Fibroblast of skin of scalp (primary cell): ENCODE measurements around the gene OR52E1. TPM values are rescaled to one million over a fixed set of nuclear protein-coding genes. Genes with fewer than 3 reads are reported as not detected.
"Not testable (repeated sequence)": the region's sequence is repeated elsewhere in the genome, so short reads cannot be mapped to it uniquely, and the experiment has no call there.

Experiments used
- DNase-seq: peaks from one replicate; pipeline ENCODE4 v3.0.0-alpha.2; 2013
- polyA plus RNA-seq, 2 experiments: library from polyadenylated mRNA; unstranded; fragments of 120-200 nt; gene quantifications; one replicate each; pipeline ENCODE4 v1.2.1, GENCODE V29; 2013; ENCODE audit not compliant: insufficient read length in 2 of 2

The OR52E1 gene
- polyA plus RNA-seq (2013, experiment 1 of 2; ENCODE audit: insufficient read length) = not detected
- polyA plus RNA-seq (2013, experiment 2 of 2; ENCODE audit: insufficient read length) = not detected

DNA sequence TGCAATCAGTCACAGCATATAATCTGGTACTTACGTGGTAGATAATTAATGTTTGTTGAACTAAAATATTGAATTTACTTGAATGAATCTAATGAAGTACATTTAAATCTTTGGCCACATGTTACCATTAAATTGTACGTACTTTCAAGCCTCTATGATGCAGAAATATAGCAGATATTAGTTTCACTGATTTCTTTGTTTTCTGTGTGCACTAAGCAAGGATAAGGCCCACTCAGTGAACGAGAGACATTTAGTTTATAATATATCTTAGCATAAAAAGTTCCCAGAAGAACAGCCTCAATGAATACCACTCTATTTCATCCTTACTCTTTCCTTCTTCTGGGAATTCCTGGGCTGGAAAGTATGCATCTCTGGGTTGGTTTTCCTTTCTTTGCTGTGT lies at the start of gene OR52E1:
TSS of gene OR52E1 (plus strand) at position 301 of the 400 bp plus-strand sequence.
- DNase-seq = no peak

DNA sequence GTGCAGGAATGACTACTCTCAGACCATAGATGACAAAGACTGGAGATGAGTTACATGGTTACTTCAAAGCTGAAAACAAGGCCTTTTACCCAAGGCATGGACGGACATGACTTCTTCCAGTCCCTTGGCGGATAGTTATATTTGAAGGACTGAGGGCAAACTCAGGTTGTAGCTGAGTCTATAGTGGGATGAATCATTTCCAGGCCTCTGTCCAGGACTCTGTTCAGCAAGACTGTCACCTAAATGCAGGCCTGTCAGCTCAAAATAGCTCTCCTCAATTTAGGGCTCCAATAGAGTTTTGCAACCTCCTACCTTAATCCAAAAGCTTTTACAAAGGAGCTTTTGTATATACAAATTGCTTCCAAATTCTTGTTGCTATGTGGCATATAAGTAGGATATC lies 47.4 kb upstream of the OR52E1 start:
- DNase-seq = no peak

DNA sequence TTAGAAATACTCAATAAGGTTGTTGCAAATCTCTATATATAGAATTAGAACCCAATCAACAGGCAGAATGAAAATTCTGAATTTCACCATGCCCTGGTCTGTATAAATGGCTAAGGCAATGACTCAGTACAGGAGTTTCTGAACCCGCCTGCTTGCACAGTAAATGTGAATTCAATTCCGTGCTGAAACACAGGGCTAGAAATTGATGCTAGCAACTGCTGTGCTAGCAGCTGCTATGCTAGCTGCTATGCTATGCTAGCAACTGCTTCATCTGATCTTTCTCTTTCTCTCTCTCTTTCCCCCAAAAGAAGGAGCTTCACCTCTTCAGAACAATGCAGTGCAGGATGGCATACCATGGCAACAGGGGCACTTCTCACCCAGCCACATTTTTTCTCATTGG lies 32.7 kb upstream of the OR52E1 start:
- DNase-seq = no peak

DNA sequence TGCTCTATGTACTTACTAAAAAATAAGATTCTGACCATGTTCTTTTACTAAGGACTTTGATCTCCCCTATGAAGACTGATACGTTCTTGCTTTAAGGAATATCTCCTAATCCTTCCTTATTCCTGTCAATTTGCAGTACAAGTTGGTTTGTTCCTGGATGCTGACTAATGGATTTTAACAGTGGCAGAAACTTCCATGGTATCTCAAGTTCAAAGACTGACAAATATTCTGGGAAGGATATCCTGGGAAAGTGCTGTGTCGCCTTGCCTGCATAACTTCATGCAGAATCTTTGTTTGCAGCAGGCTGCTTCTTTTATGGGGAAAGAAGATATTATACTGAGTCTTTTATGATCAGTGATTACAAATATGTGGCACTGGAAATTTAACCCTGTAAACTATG lies 31.4 kb upstream of the OR52E1 start:
- no peak for DNase-seq

DNA sequence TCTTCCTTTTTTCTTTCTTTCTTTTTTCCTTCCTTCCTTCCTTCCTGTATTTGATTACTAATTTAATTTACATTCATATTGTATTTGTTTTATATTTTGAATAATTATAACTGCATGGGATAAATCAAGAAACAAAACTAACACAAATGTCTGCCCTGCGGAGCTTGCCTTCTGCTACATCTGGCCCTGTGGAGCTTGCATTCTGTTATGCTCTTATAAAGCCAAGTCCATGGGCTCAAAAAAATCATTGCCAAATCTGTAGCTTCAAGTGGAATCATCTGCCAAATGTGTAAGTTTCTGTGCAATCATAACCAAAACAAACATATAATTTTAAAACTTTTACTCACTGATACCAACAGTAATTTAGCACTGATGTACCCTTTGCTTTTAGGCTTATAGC lies 31.0 kb upstream of the OR52E1 start:
- no peak for DNase-seq

DNA sequence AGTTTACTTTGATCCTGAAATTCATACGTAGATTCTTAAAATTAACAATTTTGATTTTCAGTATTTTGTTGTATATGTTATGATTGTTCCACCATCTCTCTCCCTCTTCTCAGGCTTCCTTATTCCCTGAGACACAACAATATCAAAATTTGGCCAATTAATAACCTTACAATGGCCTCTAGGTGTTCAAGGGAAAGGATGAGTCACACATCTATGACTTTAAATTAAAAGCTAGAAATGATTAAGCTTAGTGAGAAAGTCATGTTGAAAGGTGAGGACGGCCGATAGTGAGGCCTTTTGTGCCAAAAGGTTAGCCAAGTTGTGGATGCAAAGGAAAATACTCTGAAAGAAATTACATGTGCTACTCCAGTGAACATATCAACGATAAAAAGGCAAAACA lies 28.5 kb upstream of the OR52E1 start:
- no peak for DNase-seq

DNA sequence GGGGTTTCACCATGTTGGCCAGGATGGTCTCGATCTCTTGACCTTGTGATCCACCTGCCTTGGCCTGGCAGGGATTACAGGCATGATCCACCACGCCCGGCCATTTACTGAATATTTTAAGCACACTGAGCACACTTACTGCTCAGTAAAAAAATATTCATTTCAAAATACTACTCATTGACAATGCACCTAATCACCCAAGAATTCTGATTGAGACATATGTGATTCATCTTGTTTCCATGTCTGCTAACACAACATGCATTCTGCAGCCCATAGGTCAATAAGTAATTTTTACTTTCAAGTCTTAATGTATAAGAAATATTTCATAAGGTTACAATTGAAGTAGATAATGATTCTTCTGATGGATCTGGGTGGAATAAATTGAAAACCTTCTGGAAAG lies 27.3 kb upstream of the OR52E1 start:
- no peak for DNase-seq

DNA sequence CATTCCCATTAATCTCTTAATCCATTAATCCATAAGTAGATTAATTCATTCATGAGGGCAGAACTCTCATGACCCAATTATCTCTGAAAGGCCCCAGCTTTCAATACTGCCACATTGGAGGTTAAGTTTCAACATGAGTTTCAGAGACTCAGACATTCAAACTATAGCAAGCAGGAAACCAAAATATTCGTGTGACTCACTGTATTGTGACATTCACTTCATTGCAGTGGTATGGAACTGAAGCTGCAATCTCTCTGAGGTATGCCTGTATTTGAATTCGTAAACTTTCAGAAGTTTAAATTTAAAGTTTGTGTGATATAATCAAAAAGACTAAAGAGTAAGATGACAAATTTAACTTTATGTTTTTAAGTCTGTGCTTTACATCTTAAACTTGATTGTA lies 26.0 kb upstream of the OR52E1 start:
- peak; percentile 42 for DNase-seq

DNA sequence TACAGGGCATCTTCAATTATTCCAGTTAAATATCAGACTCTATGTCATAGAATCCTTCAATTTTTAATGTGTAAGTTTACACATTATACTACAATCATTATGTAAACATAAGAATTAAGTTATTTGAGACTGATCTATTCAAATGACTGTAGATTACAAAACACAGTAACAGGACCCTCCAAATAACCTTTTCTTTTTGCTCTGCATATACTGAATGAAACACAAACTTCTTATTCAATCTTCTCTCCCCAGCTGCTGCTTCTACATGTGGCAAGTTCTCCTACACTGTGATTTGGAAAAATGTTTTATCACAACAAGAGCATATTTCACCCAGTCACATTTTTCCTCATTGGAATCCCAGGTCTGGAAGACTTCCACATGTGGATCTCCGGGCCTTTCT lies 23.1 kb upstream of the OR52E1 start, which contains the start of gene OR52J3:
TSS of gene OR52J3 (plus strand) at position 301 of the 400 bp plus-strand sequence. CDS start at position 301, 0 bp downstream.
- no peak for DNase-seq

DNA sequence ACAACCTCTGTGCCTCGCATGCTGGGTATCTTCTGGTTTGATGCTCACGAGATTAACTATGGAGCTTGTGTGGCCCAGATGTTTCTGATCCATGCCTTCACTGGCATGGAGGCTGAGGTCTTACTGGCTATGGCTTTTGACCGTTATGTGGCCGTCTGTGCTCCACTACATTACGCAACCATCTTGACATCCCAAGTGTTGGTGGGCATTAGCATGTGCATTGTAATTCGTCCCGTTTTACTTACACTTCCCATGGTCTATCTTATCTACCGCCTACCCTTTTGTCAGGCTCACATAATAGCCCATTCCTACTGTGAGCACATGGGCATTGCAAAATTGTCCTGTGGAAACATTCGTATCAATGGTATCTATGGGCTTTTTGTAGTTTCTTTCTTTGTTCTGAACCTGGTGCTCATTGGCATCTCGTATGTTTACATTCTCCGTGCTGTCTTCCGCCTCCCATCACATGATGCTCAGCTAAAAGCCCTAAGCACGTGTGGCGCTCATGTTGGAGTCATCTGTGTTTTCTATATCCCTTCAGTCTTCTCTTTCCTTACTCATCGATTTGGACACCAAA lies 22.5 kb upstream of the OR52E1 start:
- no peak for DNase-seq

DNA sequence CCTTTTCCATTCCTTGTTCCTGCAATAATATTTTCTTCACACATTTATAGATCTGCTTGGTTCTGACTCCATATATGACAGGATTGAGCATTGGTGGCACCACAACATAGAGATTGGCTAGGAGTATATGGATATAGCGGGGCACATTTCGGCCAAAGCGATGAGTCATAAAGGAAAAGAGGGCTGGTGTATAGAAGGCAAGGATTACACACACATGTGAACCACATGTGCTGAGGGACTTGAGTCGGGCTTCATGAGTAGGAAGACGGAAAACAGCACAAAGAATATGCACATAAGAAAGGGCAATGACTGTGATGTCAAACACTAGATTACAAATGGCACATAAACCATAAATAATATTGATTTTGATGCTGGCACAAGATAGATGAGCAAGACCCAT lies 10.7 kb upstream of the OR52E1 start:
- DNase-seq = not testable (repeated sequence)

DNA sequence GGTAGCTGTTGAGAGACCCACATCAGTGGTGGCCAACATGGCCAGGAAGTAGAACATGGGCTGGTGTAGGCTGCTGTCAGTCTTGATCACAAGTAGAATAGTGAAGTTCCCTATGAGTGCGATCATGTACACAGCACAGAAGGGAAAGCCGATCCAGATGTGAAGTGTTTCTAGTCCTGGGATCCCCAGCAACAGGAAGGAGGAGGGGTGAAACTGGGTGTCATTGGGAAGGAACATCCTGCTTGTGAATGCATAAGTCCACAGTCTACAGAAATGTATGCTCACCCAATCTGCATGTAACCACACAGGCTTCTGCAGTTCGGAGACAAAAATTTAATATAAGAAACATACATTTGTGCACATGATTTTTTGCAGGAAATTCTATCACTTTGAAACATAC lies 10.0 kb upstream of the OR52E1 start, which contains the start of gene OR52E2:
TSS of gene OR52E2 (minus strand) at position 237 of the 400 bp plus-strand sequence. CDS start at position 237, 0 bp downstream.
- no peak for DNase-seq

DNA sequence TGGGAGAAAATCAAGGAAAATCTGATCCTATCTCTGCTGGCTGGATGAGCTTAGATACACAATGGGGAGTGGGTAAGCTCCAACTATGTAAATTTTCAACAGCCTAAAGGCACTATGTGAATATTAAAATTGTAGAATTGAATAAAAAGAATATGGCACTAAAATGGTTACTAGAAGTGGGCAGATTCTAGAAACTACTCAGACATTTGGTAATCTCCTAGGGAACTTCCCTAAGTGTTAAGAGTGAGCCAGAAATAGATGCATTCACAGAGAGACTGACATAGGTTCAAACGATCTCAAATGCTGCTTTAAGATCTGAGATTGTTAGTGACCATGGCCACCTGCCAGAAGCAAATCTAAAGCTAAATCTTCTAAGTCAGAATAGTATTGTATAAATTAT lies 4.3 kb upstream of the OR52E1 start:
- no peak for DNase-seq

DNA sequence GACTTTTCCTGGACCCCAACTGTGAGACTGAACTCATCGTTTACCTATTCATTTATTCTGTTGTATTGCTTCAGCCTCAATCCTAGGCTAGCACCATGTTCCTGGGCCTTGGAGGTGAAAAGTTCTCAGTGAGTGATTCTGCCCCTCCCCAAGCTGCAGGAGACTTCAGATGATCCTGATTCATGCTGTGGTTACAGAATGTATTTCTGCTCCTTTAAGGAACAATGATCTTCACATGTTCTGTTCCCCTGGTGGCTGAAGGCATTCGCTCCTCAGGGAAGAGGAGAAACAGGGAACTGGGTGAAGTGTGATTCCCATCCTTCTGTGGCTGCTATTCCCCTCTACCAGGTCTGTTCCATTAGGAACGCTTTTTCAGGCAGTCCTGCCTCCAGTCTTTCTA lies 2.4 kb downstream of the OR52E1 start:
- DNase-seq = peak; percentile 1

DNA sequence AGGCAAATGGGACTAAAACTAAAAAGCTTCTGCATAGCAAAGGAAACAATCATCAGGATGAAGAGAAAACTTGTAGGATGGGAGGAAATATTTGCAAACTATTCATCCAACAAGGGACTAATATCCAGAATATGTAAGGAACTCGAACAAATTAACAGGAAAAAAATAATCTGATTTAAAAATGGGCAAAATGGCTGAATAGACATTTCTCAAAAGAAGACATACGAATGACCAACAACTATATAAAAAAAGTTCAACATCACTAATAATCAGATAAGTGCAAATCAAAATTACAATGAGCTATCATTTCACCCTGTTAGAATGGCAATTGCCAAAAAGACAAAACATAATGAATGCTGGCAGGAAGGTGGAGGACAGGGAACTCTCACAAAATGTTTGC lies 12.0 kb downstream of the OR52E1 start:
- DNase-seq = no peak

DNA sequence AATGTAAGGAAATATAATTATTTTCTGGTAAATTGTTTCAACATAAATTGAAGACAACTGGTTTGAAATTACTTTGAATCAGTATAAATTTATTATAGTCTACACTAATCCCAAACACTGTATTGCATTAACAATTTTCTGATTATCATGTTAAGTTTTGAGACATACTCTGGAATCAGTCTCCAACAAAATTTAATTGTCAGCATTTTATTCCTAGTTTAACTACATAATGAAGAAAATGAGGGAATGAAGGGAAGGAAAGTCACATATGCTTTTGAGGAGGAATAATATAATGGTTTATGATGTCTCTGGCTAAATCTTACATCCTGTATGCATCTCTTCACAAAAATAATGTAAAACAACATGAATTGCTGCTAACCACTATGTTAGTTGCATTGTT lies 14.2 kb downstream of the OR52E1 start:
- no peak for DNase-seq

DNA sequence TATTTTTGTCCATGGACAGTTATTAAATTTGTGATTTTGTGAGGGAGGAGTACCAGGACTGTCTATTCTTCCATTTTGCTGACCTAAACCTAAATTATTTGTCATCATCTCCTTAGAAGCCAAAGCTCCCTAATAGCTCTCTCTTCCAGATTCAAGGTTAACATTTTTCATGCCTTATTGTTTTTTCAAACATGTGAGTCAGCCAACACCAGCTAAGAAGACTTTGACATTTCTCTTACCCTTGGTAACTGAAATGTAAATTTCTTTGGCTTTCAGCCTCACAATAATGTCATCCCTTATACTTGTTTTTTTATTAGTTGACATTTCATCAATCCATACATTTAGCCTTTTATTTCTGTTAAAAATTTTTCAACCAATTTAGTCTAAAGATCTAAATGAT lies 19.2 kb downstream of the OR52E1 start:
- DNase-seq = no peak

DNA sequence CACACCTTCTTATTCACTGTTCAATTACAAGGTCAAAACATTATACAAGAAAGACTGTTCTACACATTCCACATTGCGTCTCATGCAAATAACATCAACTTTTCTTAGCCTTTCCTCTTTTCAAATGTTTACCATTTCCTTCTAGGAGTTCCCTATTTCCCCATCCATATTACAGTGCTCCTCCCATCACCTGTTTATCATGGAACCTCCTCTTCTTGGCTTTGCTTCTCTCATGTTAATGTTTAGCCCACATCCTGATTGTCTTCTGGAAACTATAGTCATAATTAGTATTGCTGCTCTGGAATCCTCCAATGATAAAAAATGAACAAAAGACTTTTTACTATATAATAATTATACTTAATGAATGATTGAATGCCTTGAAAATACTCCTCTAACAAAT lies 21.3 kb downstream of the OR52E1 start:
- DNase-seq = no peak

DNA sequence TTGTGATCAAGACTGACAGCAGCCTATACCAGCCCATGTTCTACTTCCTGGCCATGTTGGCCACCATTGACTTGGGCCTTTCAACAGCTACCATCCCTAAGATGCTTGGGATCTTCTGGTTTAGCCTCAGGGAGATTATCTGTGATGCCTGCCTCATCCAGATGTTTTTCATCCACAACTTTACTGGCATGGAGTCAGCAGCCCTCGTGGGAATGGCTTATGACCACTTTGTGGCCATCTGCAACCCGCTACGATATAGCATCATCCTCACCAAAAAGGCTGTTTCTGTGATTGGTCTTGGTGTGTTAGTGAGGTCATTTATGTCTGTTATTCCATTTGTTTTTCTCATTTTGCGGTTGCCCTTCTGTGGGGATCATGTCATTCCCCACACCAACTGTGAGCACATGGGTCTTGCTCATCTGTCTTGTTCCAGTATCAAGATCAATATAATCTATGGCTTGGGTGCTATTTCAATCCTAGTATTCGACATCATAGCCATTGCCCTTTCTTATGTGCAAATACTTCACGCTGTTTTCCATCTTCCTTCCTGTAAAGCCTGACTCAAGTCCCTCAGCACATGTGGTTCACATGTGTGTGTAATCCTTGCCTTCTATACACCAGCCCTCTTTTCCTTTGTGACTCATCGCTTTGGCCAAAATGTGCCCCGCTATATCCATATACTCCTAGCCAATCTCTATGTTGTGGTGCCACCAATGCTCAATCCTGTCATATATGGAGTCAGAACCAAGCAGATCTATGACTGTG lies 23.6 kb downstream of the OR52E1 start:
- DNase-seq = peak; percentile 6

DNA sequence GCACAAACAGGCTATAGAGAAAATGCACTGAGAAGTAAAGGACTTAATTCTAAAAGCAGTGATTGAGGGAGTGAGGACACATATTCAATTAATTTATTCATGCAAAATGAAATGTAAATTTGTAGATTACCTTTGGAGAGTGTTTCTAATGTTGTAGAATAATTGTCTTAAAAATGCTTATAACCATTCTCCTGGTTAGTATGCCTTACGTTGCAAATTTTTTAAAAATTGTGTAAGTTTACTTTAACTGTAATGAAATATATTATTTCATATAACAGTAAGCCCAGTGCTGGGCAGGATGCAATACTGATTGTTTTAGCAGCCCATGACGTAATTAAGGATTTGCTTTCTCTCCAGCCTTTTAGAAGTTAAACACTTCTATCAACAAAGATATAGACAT lies 26.6 kb downstream of the OR52E1 start:
- DNase-seq = no peak

DNA sequence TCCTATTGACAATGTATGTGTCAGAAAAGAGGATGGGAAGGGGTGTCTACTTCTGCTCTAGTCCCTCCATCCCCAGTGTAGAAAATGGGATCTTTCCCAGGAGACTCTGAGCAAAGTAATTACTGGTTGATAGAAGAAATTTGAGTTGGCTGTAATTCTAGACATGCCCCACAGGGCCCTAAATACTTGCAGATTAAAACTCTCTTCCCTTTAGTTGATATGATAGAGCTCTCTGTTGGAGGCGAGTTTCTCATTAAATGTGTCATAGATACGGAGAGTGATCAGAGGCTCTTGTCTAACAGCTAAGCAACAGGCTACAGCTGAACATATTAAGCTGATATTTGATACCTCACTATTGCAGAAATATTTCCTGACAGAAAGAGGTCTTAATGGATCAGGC lies 32.9 kb downstream of the OR52E1 start:
- DNase-seq = no peak

DNA sequence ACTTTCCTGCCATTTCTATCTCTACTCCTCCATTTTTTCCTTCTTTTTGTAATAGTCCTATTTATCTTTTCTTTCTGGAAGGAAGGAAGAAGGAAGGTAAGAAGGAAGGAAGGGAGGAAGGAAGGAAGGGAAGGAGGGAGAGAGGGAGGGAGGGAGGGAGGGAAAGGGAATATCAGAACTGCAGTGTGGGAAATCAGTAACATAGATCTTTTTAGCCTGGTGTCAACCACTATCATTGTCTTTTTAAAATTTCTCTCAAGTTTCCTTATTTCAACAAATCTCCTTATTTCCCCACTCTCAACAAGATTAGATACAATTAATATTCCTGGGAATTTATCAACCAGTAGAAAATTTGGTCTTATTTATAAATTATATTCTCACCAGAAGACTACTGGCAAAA lies 33.7 kb downstream of the OR52E1 start:
- no peak for DNase-seq

DNA sequence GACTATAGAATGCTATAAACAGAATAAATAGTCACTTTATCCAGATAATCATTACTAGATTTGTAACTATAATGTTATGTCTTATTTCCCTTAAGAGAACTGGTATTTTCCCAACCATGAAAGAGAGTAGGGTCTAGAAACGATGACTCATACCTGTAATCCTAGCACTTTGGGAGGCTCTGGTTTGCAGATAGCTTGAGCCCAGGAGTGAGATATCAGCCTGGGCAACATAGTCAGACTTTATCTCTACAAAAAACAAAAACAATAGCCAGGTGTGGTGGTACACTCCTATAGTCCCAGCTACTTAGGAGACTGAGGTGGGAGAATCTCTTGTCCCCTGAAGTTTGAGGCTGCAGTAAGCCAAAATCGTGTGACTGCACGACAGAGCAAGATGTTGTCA lies 37.9 kb downstream of the OR52E1 start:
- no peak for DNase-seq

DNA sequence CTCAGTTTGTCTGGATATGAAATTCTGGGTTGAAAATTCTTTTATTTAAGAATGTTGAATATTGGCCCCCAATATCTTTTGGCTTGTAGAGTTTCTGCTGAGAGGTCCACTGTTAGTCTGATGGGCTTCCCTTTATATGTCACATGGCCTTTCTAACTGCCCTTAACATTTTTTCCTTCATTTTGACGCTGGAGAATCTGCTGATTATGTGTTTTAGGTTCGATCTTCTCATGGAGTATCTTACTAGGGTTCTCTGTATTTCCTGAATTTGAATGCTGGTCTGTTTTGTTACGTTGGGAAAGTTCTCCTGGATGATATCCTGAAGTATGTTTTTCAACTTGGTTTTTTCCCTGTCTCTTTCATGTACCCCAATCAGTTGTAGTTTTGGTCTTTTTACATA lies 46.0 kb downstream of the OR52E1 start:
- DNase-seq = no peak
